H1 (cell line): ENCODE results near the gene STAMBP. TPM values are rescaled to one million over a fixed set of nuclear protein-coding genes. Genes with fewer than 3 reads are reported as not detected.

Experiments used
- CTCF ChIA-PET: fragments of 300-600 bp; sonication (Branson Sonifier 250); formaldehyde crosslinking; loops from one replicate; lab custom pipeline; 2021; ENCODE audit not compliant: partially characterized antibody; lab: Charles Lee
- POLR2A ChIA-PET: fragments of 300-600 bp; sonication (Branson Sonifier 250); formaldehyde crosslinking; loops from one replicate; lab custom pipeline; 2021; ENCODE audit warnings: inconsistent platforms; ENCODE audit not compliant: partially characterized antibody; lab: Charles Lee
- DNase-seq, 2 experiments: peaks; one replicate each; pipeline versions ENCODE4 v3.0.0 to v3.0.0-alpha.2; 2010 to 2022; ENCODE audit warnings: low spot score in 2 of 2, low read depth in 1 of 2, mixed read lengths in 1 of 2
- FAIRE-seq: peaks from 2 replicates; lab custom pipeline; 2011; peaks lifted over from hg19 to GRCh38; lab: Jason Lieb, UNC
- H2AFZ ChIP-seq: 2 replicates; pipeline ENCODE4 v1.8.1; 2012; ENCODE audit warnings: low read length, inconsistent platforms
- H2AK5ac ChIP-seq: 2 replicates; pipeline ENCODE4 v1.6.1; 2013; ENCODE audit warnings: low read depth, low read length
- H2BK120ac ChIP-seq: replicated peaks from 2 replicates; pipeline ENCODE3; 2013; ENCODE audit warnings: low read depth, low read length, inconsistent platforms
- H2BK12ac ChIP-seq: 2 replicates; pipeline ENCODE4 v1.6.1; 2013; ENCODE audit warnings: low read depth, low read length
- H2BK15ac ChIP-seq: 2 replicates; pipeline ENCODE4 v1.6.1; 2013; ENCODE audit warnings: low read length
- H2BK20ac ChIP-seq: 2 replicates; pipeline ENCODE4 v1.6.1; 2013; ENCODE audit warnings: low read length
- H2BK5ac ChIP-seq: 2 replicates; pipeline ENCODE4 v1.6.1; 2013; ENCODE audit warnings: low read depth, low read length
- H3K14ac ChIP-seq: 2 replicates; pipeline ENCODE4 v1.6.1; 2013; ENCODE audit warnings: inconsistent platforms; ENCODE audit not compliant: insufficient read length
- H3K18ac ChIP-seq: 2 replicates; pipeline ENCODE4 v1.6.1; 2013; ENCODE audit warnings: low read length; ENCODE audit errors: extremely low read depth
- H3K23ac ChIP-seq: 2 replicates; pipeline ENCODE4 v1.6.1; 2013; ENCODE audit warnings: inconsistent platforms; ENCODE audit not compliant: insufficient read length
- H3K23me2 ChIP-seq: 2 replicates; pipeline ENCODE4 v1.6.1; 2013; ENCODE audit warnings: low read depth, low read length
- H3K27ac ChIP-seq: 2 replicates; pipeline ENCODE4 v1.6.1; 2011; ENCODE audit warnings: low read depth, low read length, inconsistent platforms
- H3K27me3 ChIP-seq, 4 experiments: replicated peaks in 1 of 4; 1 replicate in 1 of 4; 2 replicates in 3 of 4; pipeline versions ENCODE4 v1.6.1 to v1.8.1; 2011 to 2013; ENCODE audit warnings: low read length in 3 of 4, mild to moderate bottlenecking in 3 of 4, inconsistent platforms in 2 of 4, mixed read lengths in 2 of 4, moderate library complexity in 1 of 4; ENCODE audit not compliant: control insufficient read depth in 3 of 4, insufficient read depth in 3 of 4; ENCODE audit errors: extremely low read depth in 1 of 4
- H3K36me3 ChIP-seq, 4 experiments: 2 replicates each; pipeline versions ENCODE4 v1.6.1 to v1.8.1; 2011 to 2013; ENCODE audit warnings: mild to moderate bottlenecking in 4 of 4, low read length in 3 of 4, moderate library complexity in 2 of 4, control low read depth in 1 of 4, inconsistent platforms in 1 of 4; ENCODE audit not compliant: insufficient read depth in 4 of 4, control insufficient read depth in 2 of 4
- H3K4ac ChIP-seq: replicated peaks from 2 replicates; pipeline ENCODE3; 2013; ENCODE audit warnings: low read length, low read depth, mixed read lengths, inconsistent platforms; ENCODE audit not compliant: insufficient read length
- H3K4me1 ChIP-seq, 4 experiments: replicated peaks in 1 of 4; 1 replicate in 1 of 4; 2 replicates in 3 of 4; pipeline versions ENCODE4 v1.6.1 to v1.8.1; 2011 to 2013; ENCODE audit warnings: low read length in 3 of 4, inconsistent platforms in 2 of 4, mixed read lengths in 1 of 4; ENCODE audit not compliant: insufficient read depth in 4 of 4, control insufficient read depth in 3 of 4
- H3K4me2 ChIP-seq, 2 experiments: 2 replicates each; pipeline versions ENCODE4 v1.6.1 to v1.8.1; 2011 to 2013; ENCODE audit warnings: low read depth in 2 of 2, low read length in 2 of 2, control low read depth in 1 of 2, inconsistent platforms in 1 of 2, mild to moderate bottlenecking in 1 of 2; ENCODE audit not compliant: insufficient read depth in 1 of 2
- H3K4me3 ChIP-seq, 4 experiments: fragments of 200-600, 300-600 bp in 1 of 4; sonication (generic), shearing (Covaris generic), sonication (Bioruptor Twin) in 1 of 4; 2 replicates each; pipeline versions ENCODE4 v1.5.1 to v1.8.1; 2011 to 2016; ENCODE audit warnings: low read length in 4 of 4, low read depth in 3 of 4, control low read depth in 2 of 4, inconsistent platforms in 2 of 4, mild to moderate bottlenecking in 2 of 4, mixed read lengths in 1 of 4, moderate library complexity in 1 of 4; ENCODE audit not compliant: insufficient read depth in 2 of 4; ENCODE audit errors: extremely low read depth in 1 of 4
- H3K56ac ChIP-seq: replicated peaks from 2 replicates; pipeline ENCODE3; 2013; ENCODE audit warnings: low read depth, mild to moderate bottlenecking, mixed read lengths, low read length, inconsistent platforms; ENCODE audit not compliant: insufficient read length
- H3K79me1 ChIP-seq: 2 replicates; pipeline ENCODE4 v1.6.1; 2013; ENCODE audit warnings: low read depth, low read length, control low read depth
- H3K79me2 ChIP-seq, 2 experiments: 2 replicates each; pipeline versions ENCODE4 v1.6.1 to v1.8.1; 2012 to 2013; ENCODE audit warnings: low read length in 2 of 2, mild to moderate bottlenecking in 2 of 2, inconsistent platforms in 1 of 2; ENCODE audit not compliant: insufficient read depth in 2 of 2, control insufficient read depth in 1 of 2
- H3K9ac ChIP-seq, 4 experiments: replicated peaks in 1 of 4; 1 replicate in 1 of 4; 2 replicates in 3 of 4; pipeline versions ENCODE4 v1.6.1 to v1.8.1; 2011 to 2013; ENCODE audit warnings: low read depth in 3 of 4, low read length in 3 of 4, control low read depth in 2 of 4, mild to moderate bottlenecking in 2 of 4, moderate library complexity in 2 of 4, inconsistent platforms in 1 of 4; ENCODE audit errors: extremely low read depth in 1 of 4
- H3K9me3 ChIP-seq, 2 experiments: 2 replicates each; pipeline versions ENCODE4 v1.6.1 to v1.8.1; 2012 to 2013; ENCODE audit warnings: mild to moderate bottlenecking in 2 of 2, moderate library complexity in 2 of 2, control low read depth in 1 of 2, inconsistent platforms in 1 of 2, low read depth in 1 of 2, low read length in 1 of 2, mixed read lengths in 1 of 2; ENCODE audit not compliant: insufficient read depth in 2 of 2
- H4K20me1 ChIP-seq, 2 experiments: replicated peaks in 1 of 2; 2 replicates each; pipeline versions ENCODE3 to v1.8.1; 2011 to 2013; ENCODE audit warnings: inconsistent platforms in 2 of 2, low read length in 2 of 2, mild to moderate bottlenecking in 1 of 2; ENCODE audit not compliant: insufficient read depth in 2 of 2, control insufficient read depth in 1 of 2
- H4K5ac ChIP-seq: 2 replicates; pipeline ENCODE4 v1.6.1; 2013; ENCODE audit warnings: low read length, low read depth, mixed read lengths, inconsistent platforms; ENCODE audit not compliant: insufficient read length
- H4K8ac ChIP-seq: 2 replicates; pipeline ENCODE4 v1.8.0; 2013; ENCODE audit warnings: mild to moderate bottlenecking, moderate library complexity, low read length, inconsistent platforms; ENCODE audit not compliant: insufficient read depth; ENCODE audit errors: extremely low read depth
- H4K91ac ChIP-seq: replicated peaks from 2 replicates; pipeline ENCODE3; 2013; ENCODE audit warnings: low read length, mixed read lengths, inconsistent platforms; ENCODE audit not compliant: insufficient read length
- BCL11A ChIP-seq, 2 experiments: IDR thresholded peaks; one replicate each; pipeline ENCODE4 v1.6.1; 2011; ENCODE audit warnings: low read depth in 2 of 2, low read length in 2 of 2, mild to moderate bottlenecking in 2 of 2
- CBX5 ChIP-seq: fragments of 300-800, 300-1000 bp; sonication (generic); IDR thresholded peaks from 2 replicates; pipeline ENCODE4 v1.7.1; 2016; ENCODE audit warnings: antibody characterized with exemption, low read length, low read depth
- CBX8 ChIP-seq: fragments of 300-800, 300-1000 bp; sonication (generic); IDR thresholded peaks from 2 replicates; pipeline ENCODE4 v1.7.1; 2016; ENCODE audit warnings: low read depth, low read length, borderline replicate concordance
- CEBPB ChIP-seq: IDR thresholded peaks from 2 replicates; pipeline ENCODE4 v1.6.1; 2012; ENCODE audit warnings: low read depth, low read length
- CHD2 ChIP-seq: IDR thresholded peaks from 2 replicates; pipeline ENCODE4 v1.6.1; 2012; ENCODE audit warnings: low read length, improper control_type of control experiment
- E2F6 ChIP-seq: IDR thresholded peaks from 2 replicates; pipeline ENCODE4 v1.6.1; 2012; ENCODE audit warnings: inconsistent platforms
- FOSL1 ChIP-seq: IDR thresholded peaks from 2 replicates; pipeline ENCODE4 v1.6.1; 2011; ENCODE audit warnings: mild to moderate bottlenecking, low read depth, low read length, moderate library complexity; ENCODE audit not compliant: insufficient read depth
- KDM5A ChIP-seq: fragments of 200-600 bp; IDR thresholded peaks from 2 replicates; pipeline ENCODE4 v1.7.1; 2012; ENCODE audit warnings: mild to moderate bottlenecking, low read length, inconsistent platforms, mixed read lengths
- MAX ChIP-seq: IDR thresholded peaks from 2 replicates; pipeline ENCODE4 v1.6.1; 2012; ENCODE audit warnings: inconsistent platforms
- NRF1 ChIP-seq: IDR thresholded peaks from 2 replicates; pipeline ENCODE4 v1.6.1; 2011; ENCODE audit warnings: mild to moderate bottlenecking, low read depth, low read length, improper control_type of control experiment
- RAD21 ChIP-seq, 2 experiments: IDR thresholded peaks in 1 of 2; conservative IDR thresholded peaks in 1 of 2; 2 replicates each; pipeline ENCODE4 v1.6.1; 2011; ENCODE audit warnings: low read depth in 2 of 2, low read length in 2 of 2, improper control_type of control experiment in 1 of 2, inconsistent platforms in 1 of 2, mild to moderate bottlenecking in 1 of 2, moderate library complexity in 1 of 2
- SP2 ChIP-seq: IDR thresholded peaks from 2 replicates; pipeline ENCODE4 v1.6.1; 2012; ENCODE audit warnings: mild to moderate bottlenecking, low read length, inconsistent platforms
- SP4 ChIP-seq: IDR thresholded peaks from 2 replicates; pipeline ENCODE4 v1.6.1; 2012; ENCODE audit warnings: low read length, inconsistent platforms
- SRF ChIP-seq: IDR thresholded peaks from 2 replicates; pipeline ENCODE4 v1.6.1; 2011; ENCODE audit warnings: mild to moderate bottlenecking, low read depth, low read length, moderate library complexity
- WGBS, 2 experiments: shearing (Covaris generic) in 1 of 2; methylation state at CpG; one replicate each; pipeline versions ENCODE4 v1.1.6 to v1.1.7; 2013 to 2015; ENCODE audit warnings: low lambda C conversion rate in 2 of 2, mixed read lengths in 2 of 2, inconsistent platforms in 1 of 2, low coverage in 1 of 2, missing lambda C conversion rate in 1 of 2; ENCODE audit not compliant: insufficient replicate concordance in 2 of 2, insufficient coverage in 1 of 2, insufficient read length in 1 of 2; ENCODE audit errors: extremely low coverage in 1 of 2, missing lambda C conversion rate in 1 of 2; 5-methylcytosine and 5-hydroxymethylcytosine counted together
- polyA plus RNA-seq, 7 experiments: library from polyadenylated mRNA; depleted of rRNA in 3 of 7; stranded (reverse) in 5 of 7; unstranded in 2 of 7; fragments of >200 nt in 5 of 7; fragments of 200-250 nt in 2 of 7; gene quantifications; 1 replicate in 5 of 7; 2 replicates in 1 of 7; 4 replicates in 1 of 7; pipeline versions ENCODE4 v1.2.1 to v1.2.3, GENCODE V29; 2011 to 2013; ENCODE audit warnings: missing spikeins in 2 of 7, mixed read lengths in 2 of 7
- total RNA-seq: library from RNA; stranded (reverse); fragmentation: NEBNext Ultra II Directional; extraction: Animal tissue kit (Norgen Biotek cat#: 25700); gene quantifications from 2 replicates; pipeline ENCODE4 v1.2.1, GENCODE V29; 2021

The STAMBP gene
- total and polyA plus RNA-seq, 2 of the 8 experiments (the other 6 are each of a cell fraction or from before 2014, with no cell fraction given): 35.8 to 49.7 TPM

GRCh38 chr2:73917296-73917695 lies 88.5 kb downstream of the STAMBP start:
- Histone ChIP-seq H3K9me3 (no peaks in the 10 kb centered on the region), H2BK20ac (no peak overlapping the region), H3K36me3 (no peaks in the 10 kb centered on the region), H3K23ac (no peak overlapping the region), H4K5ac (no peak overlapping the region), H3K9ac (no peak overlapping the region), H3K18ac (no peak overlapping the region), H4K20me1 (no peaks in the 10 kb centered on the region), H2BK12ac (no peak overlapping the region), H4K91ac (no peak overlapping the region), H2AK5ac (no peak overlapping the region), H3K23me2 (no peaks in the 10 kb centered on the region), H3K4me2 (no peak overlapping the region), H2BK15ac (no peak overlapping the region), H3K27ac (no peak overlapping the region), H3K79me2 (no peaks in the 10 kb centered on the region), H2AFZ (no peak overlapping the region), H2BK120ac (no peak overlapping the region), H3K4ac (no peak overlapping the region), H4K8ac (no peak overlapping the region), H3K14ac (no peak overlapping the region), H3K4me3 (no peak overlapping the region), H3K56ac (no peak overlapping the region), H3K4me1 (peaks cover 3 to 8% (median 5%) of the 10 kb centered on the region in 4 experiments; a peak in 6 of 7 replicates), H2BK5ac (no peak overlapping the region), H3K79me1 (no peaks in the 10 kb centered on the region), H3K27me3 (no peaks in the 10 kb centered on the region)
- FAIRE-seq (no peak), DNase-seq (no peak)
- TF ChIP-seq NRF1 (no peak), CHD2 (no peak), KDM5A (no peak), RAD21 (IDR thresholded peaks at IDR 0.05 in 1 of 2, conservative IDR thresholded peaks at IDR 0.05 in 1 of 2; ENCODE audit: low read depth in 2 of 2, low read length in 2 of 2) (no peak), MAX (no peak), FOSL1 (no peak), CBX8 (no peak), SP2 (no peak), BCL11A (IDR thresholded peaks at IDR 0.05; ENCODE audit: low read depth in 2 of 2, low read length in 2 of 2) (no peak), CEBPB (no peak), CBX5 (no peak), SRF (no peak), SP4 (no peak), E2F6 (no peak)
- POLR2A ChIA-PET: interaction anchor here (1.1 kb wide), 1 partner anchor 67 kb away, joined by 3 read pairs; the partner anchor contains the start of gene TET3
- WGBS, 2 experiments: 39% methylated on average over 2 of the region's 2 CpGs; no CpG with 5 or more reads in 1 of the 2 experiments
- CTCF ChIA-PET: interaction anchor here (0.9 to 1.1 kb wide), 2 partner anchors 23 to 93 kb away, joined by 3 read pairs; no protein-coding TSS in a partner anchor
